Esophagus mucosa (tissue), 1 donor: ENCODE data around the gene KDM2B. TPM values are rescaled to one million over a fixed set of nuclear protein-coding genes. Genes with fewer than 3 reads are reported as not detected.
"Not testable (repeated sequence)": the region's sequence is repeated elsewhere in the genome, so short reads cannot be mapped to it uniquely, and the experiment has no call there.

Experiments used
- ATAC-seq: fragments of 200-7000 bp; cut with Tn5 transposase; one replicate; pipeline ENCODE4 v1.9.1; 2020
- total RNA-seq: library from RNA; stranded (reverse); gene quantifications from one replicate; pipeline ENCODE4 v1.2.4, GENCODE V29; 2023
- donor health status: DM: yes; HTN: yes; CAD: no.

The KDM2B gene
- total RNA-seq, 1 donor from 2014 or later, result 20.0 TPM

DNA sequence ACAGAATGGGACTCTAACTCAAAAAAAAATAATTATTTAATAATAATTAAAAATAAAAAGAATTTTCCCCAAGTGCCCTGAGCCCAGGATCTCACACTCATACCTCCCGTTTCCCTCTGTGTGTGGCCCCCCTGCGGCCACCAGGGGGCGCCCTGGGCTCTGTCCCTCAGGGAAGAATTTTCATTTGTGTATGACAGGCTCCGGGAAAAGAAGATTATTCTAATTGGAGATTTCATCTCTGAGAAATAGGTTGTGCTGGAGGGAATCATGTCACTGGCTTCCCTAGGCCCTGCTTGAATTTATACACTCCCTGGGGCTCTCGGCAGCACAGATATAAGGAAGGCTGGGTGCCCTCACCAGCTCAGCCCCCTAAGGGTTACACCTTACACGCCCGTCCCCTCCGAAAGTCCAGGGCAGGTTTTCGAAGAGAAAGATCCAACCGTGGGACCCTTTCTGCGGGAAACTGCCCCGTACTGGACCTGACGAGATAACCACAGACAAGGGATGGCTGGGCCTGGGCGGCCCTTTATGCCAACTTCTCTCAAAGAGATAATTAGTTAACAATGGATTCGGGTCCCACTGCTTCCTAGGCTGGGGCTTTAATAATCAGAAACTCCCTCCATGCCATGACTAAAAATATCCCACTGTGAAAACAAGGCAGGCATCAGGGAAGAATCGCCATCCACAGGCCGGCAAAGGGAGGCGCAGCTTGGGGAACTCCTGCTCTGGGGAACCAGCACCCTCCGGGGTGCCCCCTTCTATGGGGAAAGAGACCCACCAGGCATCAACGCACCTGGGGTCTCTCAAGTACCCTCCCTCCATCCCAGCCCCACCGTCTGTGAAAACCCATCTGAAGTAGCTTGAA, 80.7 kb downstream of the KDM2B start:
- peak; percentile 79 for ATAC-seq

DNA sequence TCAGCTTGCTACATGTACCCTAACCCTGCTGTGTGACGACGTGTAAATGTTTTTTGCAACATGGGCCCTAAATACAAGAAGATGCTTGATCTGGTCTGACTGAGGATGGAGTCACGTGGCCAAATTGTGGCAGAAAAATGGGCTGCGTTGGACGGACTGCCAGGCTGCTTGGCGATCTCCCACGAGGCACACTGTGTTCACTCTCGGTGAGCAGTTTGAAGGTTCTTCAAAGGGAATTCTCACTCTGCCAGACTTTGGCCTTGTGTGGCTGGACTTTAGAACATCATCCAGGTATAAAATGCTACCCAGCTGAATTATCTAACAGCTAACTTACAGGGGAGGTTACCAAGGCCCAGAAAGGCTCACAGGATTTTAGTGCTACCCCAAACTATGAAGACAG, 85.1 kb downstream of the KDM2B start:
- ATAC-seq, result no peak

DNA sequence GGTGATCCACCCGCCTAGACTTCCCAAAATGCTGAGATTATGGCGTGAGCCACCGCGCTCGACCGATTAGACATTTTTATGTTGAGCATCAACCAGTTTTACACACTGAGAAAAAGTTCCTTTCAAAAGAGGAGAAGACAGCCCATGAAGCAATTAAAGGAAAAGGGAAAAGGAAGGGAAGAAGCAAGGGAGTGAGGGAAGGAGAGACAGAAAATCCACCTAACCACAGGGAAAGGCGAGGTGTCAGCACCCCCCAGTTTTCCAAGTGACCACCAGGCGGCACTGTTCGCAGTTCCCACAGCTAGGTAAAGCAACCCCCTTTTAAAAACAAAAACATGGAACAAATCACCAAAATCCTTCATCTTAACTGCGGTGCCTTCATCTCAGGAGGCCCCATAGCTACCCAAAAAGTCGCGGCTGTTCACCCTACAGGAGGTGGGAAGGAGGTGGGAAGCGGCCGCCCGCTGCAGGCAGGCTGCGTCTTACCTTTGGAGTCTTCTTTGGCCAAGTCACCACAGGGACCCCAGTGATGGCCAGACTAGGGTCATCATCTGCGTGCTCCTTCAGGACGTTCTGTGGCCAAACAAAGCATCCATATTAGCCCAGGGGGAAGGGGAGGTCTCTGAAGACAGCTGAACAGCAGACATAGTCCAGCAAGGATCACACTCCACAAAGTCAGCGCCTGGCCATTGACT, 86.6 kb downstream of the KDM2B start:
- ATAC-seq, result peak; percentile 56

DNA sequence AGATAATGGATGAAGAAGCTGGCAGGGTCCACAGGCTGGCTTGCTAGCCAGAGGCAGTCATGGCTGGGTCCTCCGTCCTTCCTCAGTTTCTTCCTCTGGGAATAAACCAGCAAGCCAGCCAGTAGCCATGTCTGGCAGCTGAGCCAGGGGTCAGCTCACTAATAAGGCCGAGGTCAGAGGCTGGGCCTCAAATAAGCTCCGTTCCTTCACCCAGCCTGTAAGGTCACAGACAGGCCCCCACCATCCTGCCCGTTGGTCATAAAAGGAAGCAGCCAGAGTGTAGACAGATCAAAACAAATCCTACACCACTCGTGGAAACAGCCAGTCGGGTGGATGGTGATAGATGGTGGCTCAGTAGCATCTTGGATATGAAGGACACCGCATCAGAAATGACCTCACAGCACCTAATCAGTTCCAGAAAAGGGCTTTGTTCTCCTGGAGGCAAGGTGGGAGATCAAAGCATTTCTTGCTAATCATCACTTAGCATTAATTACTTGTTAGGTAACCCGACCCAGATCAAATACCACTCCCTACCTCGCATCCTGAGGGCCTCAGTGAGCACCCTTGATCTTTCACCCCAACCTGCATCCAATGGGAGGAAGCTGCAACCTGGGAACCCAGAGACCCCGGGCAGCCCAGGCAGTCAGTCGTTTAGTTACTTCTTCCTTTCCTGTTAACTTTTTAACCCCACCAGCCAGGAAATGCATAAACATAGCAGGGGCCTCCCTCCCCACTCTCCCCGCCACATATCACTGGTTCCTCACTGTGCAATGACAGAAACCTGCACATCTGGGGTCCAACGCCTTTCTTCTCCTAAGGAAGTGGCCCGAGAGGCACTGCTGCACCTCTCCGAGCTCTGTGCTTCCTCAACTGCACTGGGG, 90.2 kb downstream of the KDM2B start:
- no peak for ATAC-seq

DNA sequence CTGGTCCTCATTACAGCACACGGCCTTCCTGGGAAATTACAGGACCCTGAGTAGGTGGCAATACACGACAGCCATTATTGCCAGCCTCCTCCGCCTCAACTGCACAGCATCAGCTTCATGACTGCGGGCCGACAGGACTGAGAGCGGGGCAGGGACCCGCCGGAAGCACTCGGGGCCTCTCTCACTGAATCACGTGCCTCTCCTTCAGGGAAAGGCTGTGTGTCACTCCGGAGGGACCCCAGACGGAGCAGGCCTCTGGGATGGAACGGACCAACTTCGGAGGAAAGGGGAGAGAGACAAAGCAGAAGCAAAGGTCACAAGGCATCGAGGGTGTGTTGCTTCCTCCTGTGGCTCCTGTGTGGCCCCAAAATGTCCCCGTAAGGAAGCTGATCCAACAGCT, 90.9 kb downstream of the KDM2B start:
- ATAC-seq, result no peak

DNA sequence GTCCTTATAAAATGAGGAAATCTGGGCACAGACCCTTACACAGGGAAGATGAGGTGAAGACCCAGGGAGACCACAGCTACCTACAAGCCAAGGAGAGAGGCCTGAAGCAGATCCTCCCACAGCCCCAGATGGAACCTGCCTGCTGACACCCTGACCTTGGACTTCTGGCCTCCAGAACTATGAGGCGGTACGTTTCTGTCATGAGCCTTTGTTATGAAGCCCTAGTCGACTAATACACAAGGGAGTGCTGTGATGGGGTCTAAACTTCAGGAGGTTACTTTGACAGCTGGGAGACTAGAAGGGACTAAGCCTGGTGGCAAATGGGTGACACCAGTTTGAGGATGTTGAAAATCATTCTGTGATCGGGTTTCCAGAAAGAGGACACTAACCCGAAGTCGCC, 95.9 kb downstream of the KDM2B start:
- ATAC-seq, result no peak

DNA sequence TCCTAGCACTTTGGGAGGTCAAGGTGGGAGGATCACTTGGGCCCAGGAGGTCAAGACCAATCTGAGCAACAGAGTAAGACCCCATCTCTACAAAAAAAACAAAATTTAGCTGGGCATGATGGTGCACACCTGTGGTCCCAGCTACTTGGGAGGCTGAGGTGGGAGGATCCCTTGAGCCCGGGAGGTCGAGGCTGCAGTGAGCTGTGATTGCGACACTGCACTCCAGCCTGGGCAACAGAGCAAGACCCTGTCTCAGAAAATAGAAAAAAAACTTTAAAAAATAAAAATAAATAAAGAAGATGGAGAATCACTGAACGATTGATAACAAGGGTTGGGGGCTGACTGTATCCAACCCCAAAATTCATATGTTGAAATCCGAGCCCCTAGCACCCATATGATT, 96.3 kb downstream of the KDM2B start:
- not testable (repeated sequence) for ATAC-seq

DNA sequence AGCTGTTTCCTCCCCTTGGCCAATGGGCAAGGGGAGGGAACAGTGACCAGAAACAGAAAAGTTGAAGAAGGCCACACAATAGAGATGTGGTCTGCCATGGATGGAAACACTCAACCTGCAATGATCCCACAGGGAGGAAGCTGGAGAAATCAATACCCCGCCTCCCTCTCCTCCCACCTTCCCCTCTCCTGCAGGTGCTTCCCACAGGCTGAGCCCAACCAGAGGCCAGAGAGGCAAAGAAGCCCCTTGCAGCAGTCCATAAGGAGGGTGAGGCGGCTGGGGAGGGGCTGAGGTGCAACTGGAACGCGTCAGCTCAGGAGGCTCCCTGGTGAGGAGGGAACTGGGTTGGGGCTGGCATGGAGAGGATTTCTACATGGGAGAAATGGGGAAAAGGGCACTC, 96.9 kb downstream of the KDM2B start:
- no peak for ATAC-seq

DNA sequence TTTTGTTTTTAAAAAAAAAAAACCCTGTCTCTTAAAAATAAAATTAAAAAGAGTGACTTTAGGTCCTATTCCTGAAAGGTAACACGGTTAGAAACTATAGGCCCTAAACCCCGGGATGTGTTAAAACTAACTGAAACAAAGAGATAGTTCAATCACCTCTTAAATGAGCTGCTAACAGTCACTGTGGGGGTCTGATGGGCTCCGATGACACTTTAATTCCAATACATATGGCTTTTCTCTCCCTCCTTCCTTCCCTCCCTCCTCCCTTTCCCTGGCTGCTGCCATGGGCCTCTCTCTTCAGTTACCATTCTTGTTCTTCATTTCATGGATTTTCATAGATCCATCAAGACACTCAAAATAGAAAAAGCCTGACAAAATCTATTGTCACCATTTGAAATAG, 104.3 kb downstream of the KDM2B start:
- ATAC-seq, result no peak

DNA sequence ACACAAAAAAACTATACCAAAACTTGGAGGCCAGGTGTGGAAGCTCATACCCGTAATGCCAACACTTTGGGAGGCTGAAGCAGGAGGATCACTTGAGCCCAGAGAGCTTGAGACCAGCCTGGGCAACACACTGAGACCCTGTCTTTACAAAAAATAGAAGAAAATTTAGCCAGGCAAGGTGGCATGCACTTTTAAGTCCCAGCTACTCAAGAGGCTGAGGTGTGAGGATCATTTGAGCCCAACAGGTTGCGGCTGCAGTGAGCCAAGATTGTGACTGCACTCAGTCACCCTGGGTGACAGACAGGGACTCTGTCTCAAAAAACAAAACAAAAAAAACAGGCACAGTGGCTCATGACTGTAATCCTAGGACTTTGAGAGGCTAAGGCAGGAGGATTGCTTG, 105.5 kb downstream of the KDM2B start:
- ATAC-seq, result no peak

DNA sequence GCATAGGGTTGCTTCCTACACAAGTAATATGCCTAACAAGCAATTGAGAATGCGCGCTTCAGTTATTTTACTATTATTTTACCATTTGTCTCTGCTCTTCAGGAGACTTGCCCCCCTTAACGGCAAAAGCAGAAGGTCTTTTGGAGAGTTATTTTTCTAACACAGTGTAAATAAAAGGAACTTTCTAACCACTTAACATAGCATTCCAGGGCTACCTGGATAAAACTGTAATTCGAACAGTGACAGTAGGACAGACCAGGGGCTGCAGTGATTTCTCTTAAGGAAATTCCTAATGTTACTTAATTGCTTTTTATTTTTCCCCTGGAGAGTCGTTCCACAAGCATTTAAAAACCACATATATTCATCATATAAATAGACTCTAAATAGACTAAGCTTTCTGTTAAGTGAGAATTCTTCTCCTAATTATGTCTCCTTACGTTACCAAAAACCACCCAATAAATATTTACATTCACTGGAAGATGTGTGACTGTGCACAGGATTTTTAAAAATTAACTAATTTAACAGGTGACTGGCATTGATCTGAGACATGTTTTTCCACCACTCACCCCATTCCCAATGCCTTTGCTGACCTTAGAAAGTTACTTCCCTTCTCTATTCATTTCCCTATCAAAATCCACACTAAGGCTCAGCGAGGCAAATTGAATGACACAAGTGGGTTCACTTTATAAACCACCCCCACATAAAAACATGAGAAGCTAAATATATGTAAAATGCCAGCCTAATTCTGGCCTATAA, 108.5 kb downstream of the KDM2B start:
- no peak for ATAC-seq

DNA sequence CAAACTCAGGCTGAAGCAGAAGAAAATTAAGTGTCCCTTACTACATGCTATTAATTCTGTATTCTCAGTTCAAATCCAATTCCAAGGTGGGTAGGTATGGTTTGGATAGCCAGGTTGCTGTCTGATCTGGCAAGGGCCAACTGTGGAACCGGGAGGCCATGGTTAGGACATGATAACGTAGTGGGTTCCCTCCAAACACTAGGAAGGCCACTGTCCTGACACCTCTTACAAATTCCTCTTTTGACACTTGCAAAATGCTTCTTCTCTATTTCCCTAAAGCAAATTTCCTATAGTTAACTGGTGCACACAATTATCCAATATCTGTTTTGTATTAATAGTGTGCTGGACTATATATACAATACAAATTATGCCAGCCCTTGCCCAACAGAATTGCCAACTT, 110.1 kb downstream of the KDM2B start:
- ATAC-seq, result no peak

DNA sequence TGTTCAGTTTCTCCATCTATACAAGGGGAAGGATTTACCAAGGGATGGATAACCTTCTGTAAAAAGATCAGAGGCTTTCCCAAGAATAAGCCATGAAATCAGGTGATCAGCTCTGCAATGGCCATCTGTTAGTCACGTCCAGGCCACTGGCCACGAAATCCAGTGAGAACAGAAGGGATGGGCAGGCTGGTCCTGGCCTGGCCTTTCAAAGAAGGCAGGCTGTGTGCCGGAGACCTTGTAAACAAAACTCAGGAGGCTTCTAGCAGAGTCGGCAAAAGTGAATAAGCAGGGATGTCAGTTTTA, 112.4 kb downstream of the KDM2B start:
- no peak for ATAC-seq

DNA sequence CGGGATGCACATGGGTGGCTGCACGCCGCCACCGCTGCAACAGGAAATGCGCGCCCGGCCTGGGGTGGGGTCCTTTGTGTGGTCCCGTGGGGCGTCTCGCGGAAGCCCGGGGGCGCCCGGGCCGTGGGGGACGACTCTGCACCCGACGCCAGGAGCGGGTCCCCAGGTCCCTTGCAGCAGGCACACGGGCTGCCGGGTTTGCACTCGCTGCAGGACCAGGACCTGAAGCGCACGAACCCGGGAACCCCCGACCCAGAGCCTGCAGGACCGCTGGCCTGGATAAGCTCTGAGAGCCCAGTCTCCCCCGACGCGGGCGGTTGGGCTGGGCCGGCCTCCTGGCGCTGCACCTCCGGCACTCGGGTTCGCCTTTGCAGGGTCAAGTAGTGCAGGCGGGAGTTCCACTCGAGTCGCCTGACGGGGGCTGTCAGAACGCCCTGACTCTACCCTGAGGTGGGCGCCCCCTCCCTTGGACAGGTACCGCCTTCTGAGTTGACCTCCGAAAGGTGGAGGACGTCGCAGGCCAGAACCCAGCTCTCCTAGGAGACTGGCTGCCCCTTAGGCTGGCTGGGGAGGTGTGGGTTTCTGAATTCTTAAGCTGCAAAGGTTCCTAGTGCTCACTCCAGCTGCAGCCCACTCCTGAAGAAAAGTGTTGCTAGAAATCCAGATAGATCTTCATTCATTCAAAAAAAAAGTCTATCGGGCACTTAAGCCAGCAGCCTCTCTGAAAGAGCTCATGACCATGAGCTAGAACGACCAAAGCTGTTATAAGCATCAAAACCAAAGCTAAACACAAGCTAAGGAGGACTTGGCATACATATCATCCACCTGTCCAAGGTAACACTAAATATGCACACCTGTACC, 113.0 kb downstream of the KDM2B start:
- ATAC-seq, result peak; percentile 19

DNA sequence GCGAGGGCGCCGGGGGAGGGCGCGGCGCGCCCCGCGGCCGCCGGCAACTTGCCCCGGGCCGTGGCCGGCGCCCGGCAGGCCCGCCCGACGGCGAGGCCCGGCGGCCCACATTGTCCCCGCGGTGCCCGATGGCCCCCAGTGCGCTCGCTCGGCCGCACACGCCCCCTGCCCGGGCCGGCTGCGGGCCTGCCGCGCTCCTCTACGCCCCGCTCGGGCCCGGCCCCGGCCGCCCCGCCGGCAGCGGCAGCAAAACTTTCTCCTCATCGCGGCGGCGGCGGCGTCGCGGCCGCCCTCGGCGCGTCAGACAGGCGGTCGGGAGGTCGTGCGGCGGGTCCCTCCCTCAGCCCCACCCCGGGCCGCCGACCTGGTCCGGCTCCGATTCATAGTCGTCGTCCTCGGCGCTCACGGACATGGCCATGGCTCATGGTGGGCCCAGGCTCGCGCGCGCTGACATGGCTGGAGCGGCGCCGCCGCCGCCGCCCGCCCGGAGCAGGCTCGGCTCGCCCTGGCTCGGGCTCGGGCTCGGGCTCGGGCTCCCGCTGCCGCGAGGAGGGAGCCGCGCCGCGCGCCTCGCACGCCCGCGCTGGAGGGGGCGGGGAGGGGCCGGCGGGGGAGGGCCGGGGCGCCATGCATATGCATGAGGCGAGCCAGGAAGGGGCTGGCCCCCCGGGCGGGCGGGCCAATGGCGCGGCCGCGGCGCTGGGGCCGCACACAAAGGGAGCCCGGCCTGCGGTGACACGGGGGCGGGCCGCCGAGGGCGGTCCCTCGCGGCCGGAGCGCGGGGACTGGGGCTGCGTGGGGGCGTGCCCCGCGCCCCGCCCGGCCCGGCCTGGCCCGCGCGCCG, 113.8 kb downstream of the KDM2B start:
- ATAC-seq, result peak; percentile 96

DNA sequence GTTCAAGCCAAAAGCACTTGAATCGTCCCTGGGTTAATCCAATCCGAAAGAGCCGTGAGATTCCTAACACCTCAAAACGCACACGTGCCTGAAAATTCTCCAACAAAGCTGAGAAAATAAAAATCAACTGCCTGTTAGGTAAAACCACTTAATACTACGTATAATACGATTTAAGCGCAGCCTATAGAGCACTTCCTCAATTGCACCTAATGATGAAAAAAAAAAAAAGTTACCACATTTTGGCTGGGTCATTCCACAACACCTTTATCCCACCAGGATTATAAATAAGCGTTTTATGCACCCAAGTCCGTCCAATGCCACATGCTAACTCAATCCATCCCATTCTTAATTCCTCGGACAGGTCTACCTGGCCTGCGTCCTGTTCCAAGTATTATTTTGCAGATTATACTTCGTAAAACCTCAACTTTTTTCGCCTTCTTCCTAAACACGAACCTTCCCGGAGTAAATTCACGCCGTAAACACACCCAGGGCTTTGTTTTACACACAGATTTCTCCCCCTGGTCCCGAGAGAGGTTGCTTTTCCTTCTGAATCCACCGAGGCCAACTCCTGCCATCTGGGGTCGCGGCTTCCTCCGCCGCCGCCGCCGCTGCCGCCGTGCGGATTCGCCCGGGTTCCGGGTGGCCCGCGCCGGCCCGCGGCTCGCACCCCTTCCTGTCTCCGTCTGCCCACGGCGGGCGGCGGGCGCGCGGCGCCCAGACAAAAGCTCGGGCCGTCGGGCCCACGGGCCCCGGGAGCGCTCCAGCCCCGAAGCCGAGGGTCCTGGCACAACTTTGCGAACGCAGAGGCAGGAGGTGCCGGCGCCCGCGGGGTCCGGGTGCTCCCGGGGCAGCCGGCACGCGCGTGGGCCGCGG, 114.7 kb downstream of the KDM2B start:
- no peak for ATAC-seq

DNA sequence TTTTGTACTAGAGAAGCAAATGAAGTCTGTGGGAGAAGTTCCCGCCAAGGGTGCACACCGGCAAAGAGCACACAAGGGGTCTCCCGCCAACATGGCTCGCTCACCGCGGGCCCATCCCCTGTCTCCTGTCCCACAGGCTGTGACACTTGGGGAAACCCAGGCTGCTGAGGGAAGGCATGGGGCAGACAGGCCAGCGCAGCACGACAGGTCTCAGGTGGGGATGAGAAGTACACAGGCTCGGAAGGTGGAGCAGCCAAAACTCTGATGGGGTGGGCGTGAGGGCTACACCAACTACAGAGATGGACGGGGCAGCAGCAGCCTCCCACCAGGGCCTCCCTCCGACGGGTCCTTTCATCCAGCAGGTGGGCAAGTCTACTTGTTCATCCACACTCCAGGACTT, 116.5 kb downstream of the KDM2B start:
- ATAC-seq, result no peak

DNA sequence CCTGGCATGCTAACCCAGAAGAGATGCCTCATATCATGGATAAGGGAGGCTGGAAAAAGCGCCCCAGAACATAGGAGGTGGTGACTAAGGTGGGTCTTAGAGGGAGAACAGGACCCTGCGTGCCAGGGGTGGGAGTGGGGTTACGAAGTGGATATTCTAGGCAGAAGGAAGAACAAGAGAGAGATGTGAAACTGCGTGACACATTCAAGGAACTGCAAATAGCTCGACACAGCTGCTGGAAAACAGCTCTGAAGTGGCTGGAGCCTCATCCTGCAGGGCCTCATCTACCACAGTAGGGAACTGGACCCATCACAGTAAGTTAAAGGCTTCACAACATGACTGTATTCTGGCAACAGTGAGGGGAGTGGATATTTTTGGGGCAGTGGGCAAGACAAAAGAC, 119.8 kb downstream of the KDM2B start:
- no peak for ATAC-seq

DNA sequence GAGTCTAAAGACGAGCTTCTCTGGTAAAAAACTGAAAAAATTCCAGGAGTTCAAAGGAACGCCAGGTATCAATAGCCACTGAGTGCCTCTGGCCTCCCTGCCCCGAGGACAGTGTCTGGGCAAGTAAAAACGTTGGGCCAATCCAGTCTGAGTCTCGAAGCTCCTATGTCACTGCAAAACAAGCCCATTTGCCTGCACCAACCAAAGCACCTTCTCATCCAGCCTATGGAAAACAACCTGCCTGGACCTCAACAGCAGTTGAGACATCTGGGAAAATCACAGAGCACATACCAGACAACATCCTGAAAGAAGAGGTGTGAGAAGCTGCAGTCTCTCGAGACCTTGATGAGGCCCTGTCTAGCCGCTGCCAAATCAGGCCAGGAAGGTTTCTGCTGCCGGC, 124.3 kb downstream of the KDM2B start:
- ATAC-seq, result no peak
